Activated naive CD8-positive, alpha-beta T cell (primary cell): ENCODE results near the gene KRTAP9-1.

Experiments used
- H3K27ac Mint-ChIP-seq: one replicate; pipeline ENCODE4 v1.8.0; 2021; ENCODE audit warnings: mixed read lengths
- H3K27me3 Mint-ChIP-seq: one replicate; pipeline ENCODE4 v1.8.0; 2021; ENCODE audit warnings: mixed read lengths
- H3K36me3 Mint-ChIP-seq: one replicate; pipeline ENCODE4 v1.8.0; 2021; ENCODE audit warnings: mixed read lengths
- H3K4me1 Mint-ChIP-seq: one replicate; pipeline ENCODE4 v1.8.0; 2021; ENCODE audit warnings: low read depth, mixed read lengths
- H3K4me3 Mint-ChIP-seq: one replicate; pipeline ENCODE4 v1.8.0; 2021; ENCODE audit warnings: mild to moderate bottlenecking, mixed read lengths
- H3K9me3 Mint-ChIP-seq: one replicate; pipeline ENCODE4 v1.8.0; 2021; ENCODE audit warnings: low read depth, mixed read lengths

The KRTAP9-1 gene

DNA sequence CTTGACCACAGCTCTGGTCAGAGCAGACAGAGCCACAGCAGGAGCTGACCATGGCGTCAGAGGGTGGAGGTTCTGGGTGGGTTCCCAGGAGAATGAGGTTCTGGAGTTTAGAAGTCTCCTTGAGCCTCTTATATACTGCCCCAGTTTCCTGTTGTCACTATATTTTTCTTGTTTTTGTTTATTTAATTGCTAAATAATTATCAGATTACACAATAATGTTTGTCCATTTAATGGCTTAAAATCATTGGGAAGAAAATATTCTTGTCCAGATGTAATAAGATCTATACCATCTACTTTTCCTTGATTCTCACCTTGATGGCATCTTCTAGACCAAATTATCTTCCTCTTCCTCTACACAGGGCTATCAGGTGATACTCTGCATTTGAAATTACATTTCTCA, 21.6 kb upstream of the KRTAP9-1 start, which contains the start of gene KRTAP4-3:
Gene KRTAP4-3 (minus strand): TSS at position 101 of the 400 bp plus-strand sequence. CDS start 49 bp downstream, at position 52.
- Mint-ChIP-seq H3K27ac (no peak within 1 kb of the TSS), H3K27me3 (no peaks in the 10 kb centered on the region), H3K4me1 (no peaks in the 10 kb centered on the region), H3K9me3 (no peaks in the 10 kb centered on the region), H3K36me3 (no peaks in the 10 kb centered on the region), H3K4me3 (no peak within 1 kb of the TSS)

DNA sequence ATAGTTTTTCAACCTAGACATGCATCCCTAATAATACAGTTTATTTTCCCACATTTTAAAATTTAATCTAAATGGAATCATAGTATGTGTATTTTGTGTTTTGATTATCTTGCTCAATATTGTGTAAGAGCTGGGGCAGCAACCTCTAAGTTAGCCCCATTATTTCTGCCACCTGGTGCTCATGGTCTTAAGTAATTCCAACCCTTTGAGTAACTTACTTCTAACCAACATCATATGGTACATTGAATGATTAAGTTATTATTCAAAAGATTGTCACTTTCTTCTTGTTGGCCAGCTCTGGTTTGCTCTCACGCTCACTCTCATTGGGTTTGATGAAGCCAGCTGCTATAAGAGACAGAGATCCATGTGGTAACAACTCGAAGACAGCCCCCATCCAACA, 17.8 kb upstream of the KRTAP9-1 start:
- H3K27ac Mint-ChIP-seq = no peak overlapping the region
- H3K4me1 Mint-ChIP-seq = peaks cover 2% of the 10 kb centered on the region
- no peak overlapping the region for H3K4me3 Mint-ChIP-seq
- H3K27me3 Mint-ChIP-seq = no peaks in the 10 kb centered on the region
- H3K9me3 Mint-ChIP-seq = no peaks in the 10 kb centered on the region
- H3K36me3 Mint-ChIP-seq = no peaks in the 10 kb centered on the region

GRCh38 chr17:41176744-41177387, 12.8 kb upstream of the KRTAP9-1 start:
- Mint-ChIP-seq H3K4me1 (peaks cover 2% of the 10 kb centered on the region), H3K9me3 (no peaks in the 10 kb centered on the region), H3K27me3 (no peaks in the 10 kb centered on the region), H3K27ac (no peak overlapping the region), H3K4me3 (no peak overlapping the region), H3K36me3 (no peaks in the 10 kb centered on the region)

GRCh38 chr17:41177727-41178271, 11.9 kb upstream of the KRTAP9-1 start, which contains the start of gene KRTAP4-2:
KRTAP4-2 (minus strand) TSS chr17:41178221; CDS start chr17:41178164, 57 bp downstream.
- no peak within 1 kb of the TSS for H3K27ac Mint-ChIP-seq
- H3K4me3 Mint-ChIP-seq = no peak within 1 kb of the TSS
- no peaks in the 10 kb centered on the region for H3K27me3 Mint-ChIP-seq
- H3K9me3 Mint-ChIP-seq = no peaks in the 10 kb centered on the region
- peaks cover 2% of the 10 kb centered on the region for H3K4me1 Mint-ChIP-seq
- H3K36me3 Mint-ChIP-seq = no peaks in the 10 kb centered on the region

DNA sequence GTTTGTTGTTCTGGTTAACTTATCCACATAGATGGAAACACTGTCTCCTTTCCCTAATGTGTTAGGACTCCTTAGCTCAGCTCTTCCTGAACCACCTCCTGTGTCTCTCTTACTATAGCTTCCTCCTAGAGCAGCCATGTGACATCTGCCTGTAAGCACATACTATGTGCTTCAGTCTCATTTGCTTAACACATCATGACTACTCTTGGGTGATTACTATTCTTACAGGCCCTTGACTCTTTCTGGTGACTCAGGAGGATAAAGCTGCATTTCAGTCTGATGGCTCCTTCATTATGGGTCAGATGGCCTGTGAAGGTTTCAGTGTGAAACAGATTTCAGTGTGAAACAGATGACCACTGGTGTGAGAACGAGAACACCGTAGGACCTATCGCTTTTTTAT, 11.3 kb upstream of the KRTAP9-1 start:
- H3K27ac Mint-ChIP-seq = no peak overlapping the region
- H3K4me3 Mint-ChIP-seq = no peak overlapping the region
- H3K27me3 Mint-ChIP-seq = no peaks in the 10 kb centered on the region
- peaks cover 1% of the 10 kb centered on the region for H3K4me1 Mint-ChIP-seq
- no peaks in the 10 kb centered on the region for H3K9me3 Mint-ChIP-seq
- no peaks in the 10 kb centered on the region for H3K36me3 Mint-ChIP-seq

GRCh38 chr17:41178843-41179616, 10.7 kb upstream of the KRTAP9-1 start:
- Mint-ChIP-seq H3K27ac (no peak overlapping the region), H3K27me3 (no peaks in the 10 kb centered on the region), H3K4me1 (no peaks in the 10 kb centered on the region), H3K4me3 (no peak overlapping the region), H3K9me3 (no peaks in the 10 kb centered on the region), H3K36me3 (no peaks in the 10 kb centered on the region)

DNA sequence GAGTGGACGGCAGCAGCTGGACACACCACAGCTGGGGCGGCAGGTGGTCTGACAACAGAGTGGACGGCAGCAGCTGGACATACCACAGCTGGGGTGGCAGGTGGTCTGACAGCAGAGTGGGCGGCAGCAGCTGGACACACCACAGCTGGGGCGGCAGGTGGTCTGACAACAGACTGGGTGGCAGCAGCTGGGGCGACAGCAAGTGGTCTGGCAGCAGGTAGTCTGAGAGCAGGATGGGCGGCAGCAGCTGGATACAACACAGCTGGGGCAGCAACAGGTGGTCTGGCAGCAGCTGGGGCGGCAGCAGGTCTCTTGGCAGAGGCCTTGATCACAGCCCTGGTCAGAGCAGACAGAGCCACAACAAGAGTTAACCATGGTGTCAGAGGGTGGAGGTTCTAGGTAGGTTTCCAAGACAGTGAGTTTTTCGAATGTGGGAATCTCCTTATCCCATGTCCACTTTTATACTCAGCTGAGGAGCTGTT, 5.2 kb upstream of the KRTAP9-1 start, which contains the start of gene KRTAP4-1:
Gene KRTAP4-1 (minus strand): TSS at position 432 of the 482 bp plus-strand sequence. CDS start 57 bp downstream, at position 375.
- Mint-ChIP-seq H3K4me3 (no peak within 1 kb of the TSS), H3K9me3 (no peaks in the 10 kb centered on the region), H3K27ac (no peak within 1 kb of the TSS), H3K27me3 (peaks cover 4% of the 10 kb centered on the region), H3K36me3 (no peaks in the 10 kb centered on the region), H3K4me1 (no peaks in the 10 kb centered on the region)

GRCh38 chr17:41185001-41185400, 4.7 kb upstream of the KRTAP9-1 start:
- Mint-ChIP-seq H3K27ac (no peak overlapping the region), H3K4me1 (no peaks in the 10 kb centered on the region), H3K4me3 (no peak overlapping the region), H3K9me3 (no peaks in the 10 kb centered on the region), H3K36me3 (no peaks in the 10 kb centered on the region), H3K27me3 (peaks cover 4% of the 10 kb centered on the region)

- Mint-ChIP-seq H3K4me3 (no peak overlapping the region), H3K27me3 (peaks cover 4% of the 10 kb centered on the region), H3K36me3 (no peaks in the 10 kb centered on the region), H3K27ac (no peak overlapping the region), H3K9me3 (no peaks in the 10 kb centered on the region), H3K4me1 (no peaks in the 10 kb centered on the region)
Measured at GRCh38 chr17:41186872-41187271, 2.8 kb upstream of the KRTAP9-1 start.

GRCh38 chr17:41190328-41190727, 641 bp downstream of the KRTAP9-1 start:
- Mint-ChIP-seq H3K27ac (no peak overlapping the region), H3K27me3 (peaks cover 2% of the 10 kb centered on the region), H3K9me3 (no peaks in the 10 kb centered on the region), H3K36me3 (no peaks in the 10 kb centered on the region), H3K4me3 (no peak overlapping the region), H3K4me1 (no peaks in the 10 kb centered on the region)

GRCh38 chr17:41196068-41196467, 6.4 kb downstream of the KRTAP9-1 start:
- Mint-ChIP-seq H3K36me3 (no peaks in the 10 kb centered on the region), H3K27ac (no peak overlapping the region), H3K9me3 (peaks cover 5% of the 10 kb centered on the region), H3K4me3 (no peak overlapping the region), H3K4me1 (no peaks in the 10 kb centered on the region), H3K27me3 (no peaks in the 10 kb centered on the region)

- peaks cover 5% of the 10 kb centered on the region for H3K9me3 Mint-ChIP-seq
- no peak overlapping the region for H3K27ac Mint-ChIP-seq
- H3K27me3 Mint-ChIP-seq = no peaks in the 10 kb centered on the region
- H3K4me3 Mint-ChIP-seq = no peak overlapping the region
- no peaks in the 10 kb centered on the region for H3K4me1 Mint-ChIP-seq
- H3K36me3 Mint-ChIP-seq = no peaks in the 10 kb centered on the region
Measured at GRCh38 chr17:41199421-41200078, 9.9 kb downstream of the KRTAP9-1 start.

GRCh38 chr17:41211845-41212466, 22.3 kb downstream of the KRTAP9-1 start:
- no peak overlapping the region for H3K27ac Mint-ChIP-seq
- no peaks in the 10 kb centered on the region for H3K9me3 Mint-ChIP-seq
- H3K4me3 Mint-ChIP-seq = no peak overlapping the region
- H3K27me3 Mint-ChIP-seq = peaks cover 4% of the 10 kb centered on the region
- H3K36me3 Mint-ChIP-seq = no peaks in the 10 kb centered on the region
- peaks cover 11% of the 10 kb centered on the region for H3K4me1 Mint-ChIP-seq

GRCh38 chr17:41212524-41213169, 23.0 kb downstream of the KRTAP9-1 start:
- Mint-ChIP-seq H3K27me3 (peaks cover 4% of the 10 kb centered on the region), H3K4me1 (peaks cover 11% of the 10 kb centered on the region), H3K36me3 (no peaks in the 10 kb centered on the region), H3K4me3 (no peak overlapping the region), H3K27ac (no peak overlapping the region), H3K9me3 (no peaks in the 10 kb centered on the region)
